ENCODE results near the gene HSF2.

The HSF2 gene

GRCh38 chr6:122388945-122389344 lies 10.5 kb upstream of the HSF2 start:
- WGBS (ENCODE audit: insufficient coverage) = 93% methylated on average over 1 of the region's 2 CpGs
- DNase-seq = no peak
- H3K27me3 ChIP-seq (replicated peaks in 2 of 5; ENCODE audit: control insufficient read depth in 4 of 5, insufficient read depth in 5 of 5, low read length in 4 of 5) = peaks cover 0 to 2% (median 0%) of the 10 kb centered on the region in 5 experiments
- H3K36me3 ChIP-seq (ENCODE audit: control insufficient read depth in 4 of 4, insufficient read depth in 4 of 4, low read length in 3 of 4) = no peaks in the 10 kb centered on the region
- CTCF ChIA-PET = no interaction called here
- no peaks in the 10 kb centered on the region for H3K4me1 ChIP-seq (ENCODE audit: control extremely low read depth in 1 of 4, control insufficient read depth in 4 of 4, insufficient read depth in 4 of 4, low read length in 3 of 4)
- H3K4me3 ChIP-seq (ENCODE audit: control insufficient read depth in 1 of 7, extremely low read depth in 1 of 7, insufficient read depth in 4 of 7, low read depth in 2 of 7, low read length in 6 of 7) = no peak overlapping the region
- no peaks in the 10 kb centered on the region for H3K9me3 ChIP-seq (ENCODE audit: control extremely low read depth in 1 of 5, control insufficient read depth in 4 of 5, insufficient read depth in 2 of 5, low read depth in 1 of 5, low read length in 4 of 5)
- POLR2A ChIA-PET = no interaction called here
- H3K27ac ChIP-seq (ENCODE audit: insufficient read depth in 1 of 2, low read depth in 1 of 2, low read length in 2 of 2, poor library complexity in 1 of 2, severe bottlenecking in 2 of 2) = no peak overlapping the region

DNA sequence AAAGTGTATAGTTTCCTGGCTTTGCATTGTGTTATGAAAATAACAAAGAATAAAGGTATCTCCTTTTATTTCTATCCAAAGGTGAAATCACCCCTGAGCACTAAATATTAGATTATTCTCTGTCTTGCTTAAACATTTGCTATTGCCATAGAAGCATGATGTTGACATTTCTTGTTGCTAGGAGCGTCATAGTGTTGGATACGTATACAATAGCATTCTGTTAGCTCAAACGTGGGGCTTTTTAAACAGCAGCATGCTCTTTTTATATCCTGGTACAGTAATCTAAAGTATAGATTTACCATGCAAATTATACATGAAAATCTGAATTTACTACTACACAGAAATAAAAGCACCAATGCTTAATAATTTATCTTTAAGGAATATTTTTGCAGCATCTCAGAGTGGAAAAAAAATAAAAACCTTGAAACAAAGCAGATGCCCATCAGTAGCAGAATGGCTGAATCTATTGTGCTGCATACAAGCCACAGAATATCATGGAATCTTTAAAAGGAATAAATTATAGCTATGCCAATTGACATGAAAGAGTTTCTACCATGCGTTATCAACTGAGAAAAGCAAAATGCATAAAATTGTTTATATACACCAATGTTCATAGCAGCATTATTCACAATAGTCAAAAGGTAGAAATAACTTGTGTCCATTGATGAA lies 9.6 kb upstream of the HSF2 start:
- Histone ChIP-seq H3K4me1 (ENCODE audit: control extremely low read depth in 1 of 4, control insufficient read depth in 4 of 4, insufficient read depth in 4 of 4, low read length in 3 of 4) (no peaks in the 10 kb centered on the region), H3K27ac (ENCODE audit: insufficient read depth in 1 of 2, low read depth in 1 of 2, low read length in 2 of 2, poor library complexity in 1 of 2, severe bottlenecking in 2 of 2) (no peak overlapping the region), H3K27me3 (replicated peaks in 2 of 5; ENCODE audit: control insufficient read depth in 4 of 5, insufficient read depth in 5 of 5, low read length in 4 of 5) (peaks cover 0 to 2% (median 0%) of the 10 kb centered on the region in 5 experiments), H3K4me3 (ENCODE audit: control insufficient read depth in 1 of 7, extremely low read depth in 1 of 7, insufficient read depth in 4 of 7, low read depth in 2 of 7, low read length in 6 of 7) (no peak overlapping the region), H3K36me3 (ENCODE audit: control insufficient read depth in 4 of 4, insufficient read depth in 4 of 4, low read length in 3 of 4) (no peaks in the 10 kb centered on the region), H3K9me3 (ENCODE audit: control extremely low read depth in 1 of 5, control insufficient read depth in 4 of 5, insufficient read depth in 2 of 5, low read depth in 1 of 5, low read length in 4 of 5) (no peaks in the 10 kb centered on the region)
- WGBS (ENCODE audit: insufficient coverage) = no CpG with 5 or more reads among the region's 4 CpGs
- POLR2A ChIA-PET = no interaction called here
- CTCF ChIA-PET = interaction anchor here (2.6 kb wide), 1 partner anchor 8 kb away, joined by 12 read pairs; no protein-coding TSS in a partner anchor
- DNase-seq = peak in 2 of 3 donors; percentile 45 to 62

- Histone ChIP-seq H3K4me3 (ENCODE audit: control insufficient read depth in 1 of 7, extremely low read depth in 1 of 7, insufficient read depth in 4 of 7, low read depth in 2 of 7, low read length in 6 of 7) (no peak overlapping the region), H3K27ac (ENCODE audit: insufficient read depth in 1 of 2, low read depth in 1 of 2, low read length in 2 of 2, poor library complexity in 1 of 2, severe bottlenecking in 2 of 2) (no peak overlapping the region), H3K9me3 (ENCODE audit: control extremely low read depth in 1 of 5, control insufficient read depth in 4 of 5, insufficient read depth in 2 of 5, low read depth in 1 of 5, low read length in 4 of 5) (no peaks in the 10 kb centered on the region), H3K27me3 (replicated peaks in 2 of 5; ENCODE audit: control insufficient read depth in 4 of 5, insufficient read depth in 5 of 5, low read length in 4 of 5) (peaks cover 0 to 2% (median 0%) of the 10 kb centered on the region in 5 experiments), H3K4me1 (ENCODE audit: control extremely low read depth in 1 of 4, control insufficient read depth in 4 of 4, insufficient read depth in 4 of 4, low read length in 3 of 4) (no peaks in the 10 kb centered on the region), H3K36me3 (ENCODE audit: control insufficient read depth in 4 of 4, insufficient read depth in 4 of 4, low read length in 3 of 4) (no peaks in the 10 kb centered on the region)
- ChIA-PET POLR2A (no interaction called here), CTCF (interaction anchor here (2.6 kb wide), 1 partner anchor 11 kb away, joined by 12 read pairs; no protein-coding TSS in a partner anchor)
- WGBS (ENCODE audit: insufficient coverage) = 93% methylated on average over 5 of the region's 6 CpGs
- DNase-seq = no peak
Measured at GRCh38 chr6:122392564-122393350, 6.7 kb upstream of the HSF2 start.

- CTCF ChIA-PET = no interaction called here
- WGBS (ENCODE audit: insufficient coverage) = 93% methylated on average over 7 of the region's 8 CpGs
Measured at GRCh38 chr6:122393351-122393896, 6.0 kb upstream of the HSF2 start.

DNA sequence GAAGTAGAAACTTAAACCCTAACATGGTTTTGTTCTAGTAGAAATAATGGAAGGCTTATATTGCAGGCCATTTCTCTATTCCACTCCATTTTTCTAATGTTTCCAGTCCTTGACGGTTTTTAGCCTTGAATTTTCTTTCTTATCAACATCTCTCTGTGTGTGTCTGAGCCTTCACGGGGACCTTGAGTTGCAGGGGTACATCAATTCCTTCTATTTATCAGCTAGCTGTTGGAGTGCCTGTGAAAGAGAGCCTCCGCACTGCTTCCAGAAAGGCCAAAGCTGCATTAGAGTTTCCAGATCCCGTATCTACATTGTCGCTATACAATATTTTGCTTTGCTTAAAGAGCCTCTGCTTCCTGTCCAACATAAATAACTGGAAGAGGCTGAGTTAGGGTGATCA lies 5.4 kb upstream of the HSF2 start:
- Histone ChIP-seq H3K9me3 (ENCODE audit: control extremely low read depth in 1 of 5, control insufficient read depth in 4 of 5, insufficient read depth in 2 of 5, low read depth in 1 of 5, low read length in 4 of 5) (no peaks in the 10 kb centered on the region), H3K27me3 (replicated peaks in 2 of 5; ENCODE audit: control insufficient read depth in 4 of 5, insufficient read depth in 5 of 5, low read length in 4 of 5) (peaks cover 0 to 2% (median 0%) of the 10 kb centered on the region in 5 experiments), H3K4me3 (ENCODE audit: control insufficient read depth in 1 of 7, extremely low read depth in 1 of 7, insufficient read depth in 4 of 7, low read depth in 2 of 7, low read length in 6 of 7) (no peak overlapping the region), H3K36me3 (ENCODE audit: control insufficient read depth in 4 of 4, insufficient read depth in 4 of 4, low read length in 3 of 4) (no peaks in the 10 kb centered on the region), H3K4me1 (ENCODE audit: control extremely low read depth in 1 of 4, control insufficient read depth in 4 of 4, insufficient read depth in 4 of 4, low read length in 3 of 4) (peaks cover 0 to 3% (median under 1%) of the 10 kb centered on the region in 4 experiments), H3K27ac (ENCODE audit: insufficient read depth in 1 of 2, low read depth in 1 of 2, low read length in 2 of 2, poor library complexity in 1 of 2, severe bottlenecking in 2 of 2) (no peak overlapping the region)
- ChIA-PET CTCF (interaction anchor here (1.2 kb wide), 1 partner anchor 12 kb away, joined by 5 read pairs; no protein-coding TSS in a partner anchor), POLR2A (no interaction called here)
- no peak for DNase-seq
- WGBS (ENCODE audit: insufficient coverage) = 96% methylated on average over 4 of the region's 5 CpGs

More at GRCh38 chr6:122393351-122393896, 6.0 kb upstream of the HSF2 start:
- Histone ChIP-seq H3K4me1 (ENCODE audit: control extremely low read depth in 1 of 4, control insufficient read depth in 4 of 4, insufficient read depth in 4 of 4, low read length in 3 of 4) (no peaks in the 10 kb centered on the region), H3K36me3 (ENCODE audit: control insufficient read depth in 4 of 4, insufficient read depth in 4 of 4, low read length in 3 of 4) (no peaks in the 10 kb centered on the region), H3K9me3 (ENCODE audit: control extremely low read depth in 1 of 5, control insufficient read depth in 4 of 5, insufficient read depth in 2 of 5, low read depth in 1 of 5, low read length in 4 of 5) (no peaks in the 10 kb centered on the region), H3K27me3 (replicated peaks in 2 of 5; ENCODE audit: control insufficient read depth in 4 of 5, insufficient read depth in 5 of 5, low read length in 4 of 5) (peaks cover 0 to 2% (median 0%) of the 10 kb centered on the region in 5 experiments), H3K4me3 (ENCODE audit: control insufficient read depth in 1 of 7, extremely low read depth in 1 of 7, insufficient read depth in 4 of 7, low read depth in 2 of 7, low read length in 6 of 7) (no peak overlapping the region), H3K27ac (ENCODE audit: insufficient read depth in 1 of 2, low read depth in 1 of 2, low read length in 2 of 2, poor library complexity in 1 of 2, severe bottlenecking in 2 of 2) (no peak overlapping the region)
- no peak for DNase-seq
- POLR2A ChIA-PET = no interaction called here

DNA sequence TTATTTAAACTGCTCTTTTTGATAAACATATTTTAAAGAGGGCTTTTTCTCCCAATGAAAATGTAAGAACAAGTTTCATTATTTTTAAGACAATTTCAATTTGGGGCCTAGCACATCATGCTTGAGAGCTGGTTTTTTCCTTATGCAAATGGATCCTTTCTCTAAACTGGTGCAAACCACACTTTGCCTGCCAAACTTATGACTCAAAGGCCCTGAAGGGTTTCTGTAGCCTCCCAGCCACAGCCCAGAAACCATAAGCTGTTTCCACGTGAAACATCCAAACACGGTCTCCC lies 451 bp upstream of the HSF2 start:
- POLR2A ChIA-PET = no interaction called here

GRCh38 chr6:122400121-122400450 lies 634 bp downstream of the HSF2 start:
- CTCF ChIA-PET = no interaction called here
- Histone ChIP-seq H3K27me3 (replicated peaks in 2 of 5; ENCODE audit: control insufficient read depth in 4 of 5, insufficient read depth in 5 of 5, low read length in 4 of 5) (no peaks in the 10 kb centered on the region), H3K36me3 (ENCODE audit: control insufficient read depth in 4 of 4, insufficient read depth in 4 of 4, low read length in 3 of 4) (peaks cover 0 to 2% (median 0%) of the 10 kb centered on the region in 4 experiments), H3K9me3 (ENCODE audit: control extremely low read depth in 1 of 5, control insufficient read depth in 4 of 5, insufficient read depth in 2 of 5, low read depth in 1 of 5, low read length in 4 of 5) (no peaks in the 10 kb centered on the region), H3K4me3 (ENCODE audit: control insufficient read depth in 1 of 7, extremely low read depth in 1 of 7, insufficient read depth in 4 of 7, low read depth in 2 of 7, low read length in 6 of 7) (peak overlapping the region; percentile 72 to 100 (median 94)), H3K27ac (ENCODE audit: insufficient read depth in 1 of 2, low read depth in 1 of 2, low read length in 2 of 2, poor library complexity in 1 of 2, severe bottlenecking in 2 of 2) (peak overlapping the region; percentile 66 to 87), H3K4me1 (ENCODE audit: control extremely low read depth in 1 of 4, control insufficient read depth in 4 of 4, insufficient read depth in 4 of 4, low read length in 3 of 4) (peaks cover 5 to 21% (median 11%) of the 10 kb centered on the region in 4 experiments)
- POLR2A ChIA-PET = no interaction called here
- 0% methylated on average over 6 of the region's 20 CpGs for WGBS (ENCODE audit: insufficient coverage)
- DNase-seq = peak in 2 of 3 donors; percentile 19 to 42

More for the DNA sequence above, 451 bp upstream of the HSF2 start:
- peak overlapping the region in 6 of 7 experiments; percentile 3 to 68 (median 49) for H3K4me3 ChIP-seq (ENCODE audit: control insufficient read depth in 1 of 7, extremely low read depth in 1 of 7, insufficient read depth in 4 of 7, low read depth in 2 of 7, low read length in 6 of 7)
- CTCF ChIA-PET = interaction anchor here (0.8 kb wide), 1 partner anchor 46 kb away, joined by 3 read pairs; no protein-coding TSS in a partner anchor
- no peak for DNase-seq
- H3K27ac ChIP-seq (ENCODE audit: insufficient read depth in 1 of 2, low read depth in 1 of 2, low read length in 2 of 2, poor library complexity in 1 of 2, severe bottlenecking in 2 of 2) = peak overlapping the region in 1 of 2 experiments; percentile 38
- 0% methylated on average over 1 of the region's 2 CpGs for WGBS (ENCODE audit: insufficient coverage)
- H3K36me3 ChIP-seq (ENCODE audit: control insufficient read depth in 4 of 4, insufficient read depth in 4 of 4, low read length in 3 of 4) = no peaks in the 10 kb centered on the region
- H3K9me3 ChIP-seq (ENCODE audit: control extremely low read depth in 1 of 5, control insufficient read depth in 4 of 5, insufficient read depth in 2 of 5, low read depth in 1 of 5, low read length in 4 of 5) = no peaks in the 10 kb centered on the region
- H3K4me1 ChIP-seq (ENCODE audit: control extremely low read depth in 1 of 4, control insufficient read depth in 4 of 4, insufficient read depth in 4 of 4, low read length in 3 of 4) = peaks cover 5 to 20% (median 11%) of the 10 kb centered on the region in 4 experiments
- peaks cover 0 to 2% (median 0%) of the 10 kb centered on the region in 5 experiments for H3K27me3 ChIP-seq (replicated peaks in 2 of 5; ENCODE audit: control insufficient read depth in 4 of 5, insufficient read depth in 5 of 5, low read length in 4 of 5)

Data from common myeloid progenitor, CD34-positive (primary cell).